Globus pallidus (tissue), 1 donor: ENCODE data around the gene FBXL15.

Experiments
- DNase-seq: peaks from one replicate; pipeline ENCODE4 v3.0.0-alpha.2; 2015; ENCODE audit warnings: low spot score

FBXL15 gene

GRCh38 chr10:102420714-102421506 is at the start of gene FBXL15:
FBXL15 (plus strand) TSS chr10:102420836; CDS start chr10:102421130, 294 bp downstream.
- DNase-seq, result peak; percentile 93

DNA sequence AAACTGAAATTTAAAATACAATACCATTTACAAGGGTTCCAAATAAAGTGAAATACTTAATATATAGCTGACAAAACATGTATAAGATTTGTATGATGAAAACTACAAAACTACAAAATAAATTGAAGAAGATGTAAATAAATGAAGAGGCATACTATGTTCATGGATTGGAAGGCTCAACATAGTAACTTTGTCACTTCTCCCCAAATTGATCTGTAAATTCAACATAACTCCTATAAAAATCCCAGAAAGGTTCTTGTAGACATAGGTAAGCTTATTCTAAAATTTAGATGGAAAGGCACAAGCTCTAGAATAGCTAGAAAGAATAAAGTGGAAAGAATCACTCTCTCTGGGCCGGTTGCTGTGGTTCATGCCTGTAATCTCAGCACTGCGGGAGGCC is 49.3 kb upstream of the FBXL15 start:
- DNase-seq, result no peak

DNA sequence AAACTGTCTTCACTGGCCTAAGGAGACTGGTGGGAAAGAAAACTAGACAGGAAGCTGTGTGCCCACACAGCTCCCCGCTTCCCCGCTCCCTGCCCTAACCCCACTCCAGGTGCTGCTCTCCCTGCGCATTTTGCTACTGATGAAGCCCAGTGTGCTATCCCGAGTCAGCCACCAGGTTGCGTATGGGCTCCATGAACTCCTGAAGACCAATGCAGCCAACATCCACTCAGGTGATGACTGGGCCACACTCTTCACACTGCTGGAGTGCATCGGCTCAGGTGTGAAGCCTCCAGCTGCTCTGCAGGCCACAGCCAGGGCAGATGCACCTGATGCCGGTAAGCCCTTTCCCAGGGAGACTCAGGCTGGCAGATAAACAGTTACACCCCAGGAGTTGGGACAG is 45.4 kb upstream of the FBXL15 start:
- DNase-seq, result no peak

GRCh38 chr10:102375867-102376266 is 44.8 kb upstream of the FBXL15 start:
- DNase-seq, result no peak

DNA sequence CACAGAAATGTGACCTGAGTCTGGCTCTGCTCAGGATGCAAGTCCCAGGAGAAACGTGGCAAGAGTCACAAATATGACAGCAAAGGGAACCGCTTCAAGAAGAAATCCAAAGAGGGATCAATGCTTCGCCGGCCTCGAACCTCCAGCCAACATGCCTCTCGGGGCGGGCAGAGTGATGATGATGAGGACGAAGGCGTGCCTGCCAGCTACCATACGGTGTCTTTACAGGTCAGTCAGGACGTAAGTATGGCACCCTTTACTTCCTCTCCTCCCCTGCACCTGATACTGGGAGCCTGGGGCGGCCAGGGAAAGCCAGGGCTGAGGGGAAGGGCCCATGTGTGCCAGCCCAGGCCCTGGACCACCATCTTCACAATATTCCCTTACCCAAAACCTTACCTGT is 43.7 kb upstream of the FBXL15 start:
- DNase-seq, result no peak

DNA sequence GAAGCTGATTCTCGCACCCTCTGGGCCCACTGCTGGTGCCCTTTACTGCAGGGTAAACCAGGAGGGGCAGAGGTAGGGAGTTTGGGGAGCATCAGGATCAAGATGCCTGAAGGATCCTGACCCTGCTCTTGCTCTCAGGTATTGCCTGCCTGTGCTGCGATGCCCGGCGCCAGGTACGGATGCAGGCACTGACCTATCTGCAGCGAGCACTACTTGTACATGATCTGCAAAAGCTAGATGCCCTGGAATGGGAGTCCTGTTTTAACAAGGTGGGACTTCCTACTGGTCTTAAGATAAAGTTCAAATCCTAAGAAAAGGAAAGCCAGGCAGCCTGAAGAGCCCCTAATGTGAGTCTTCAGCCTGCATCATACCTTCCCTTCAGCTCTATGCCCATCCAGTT is 41.3 kb upstream of the FBXL15 start:
- no peak for DNase-seq

GRCh38 chr10:102381983-102382382 is 38.7 kb upstream of the FBXL15 start:
- no peak for DNase-seq

DNA sequence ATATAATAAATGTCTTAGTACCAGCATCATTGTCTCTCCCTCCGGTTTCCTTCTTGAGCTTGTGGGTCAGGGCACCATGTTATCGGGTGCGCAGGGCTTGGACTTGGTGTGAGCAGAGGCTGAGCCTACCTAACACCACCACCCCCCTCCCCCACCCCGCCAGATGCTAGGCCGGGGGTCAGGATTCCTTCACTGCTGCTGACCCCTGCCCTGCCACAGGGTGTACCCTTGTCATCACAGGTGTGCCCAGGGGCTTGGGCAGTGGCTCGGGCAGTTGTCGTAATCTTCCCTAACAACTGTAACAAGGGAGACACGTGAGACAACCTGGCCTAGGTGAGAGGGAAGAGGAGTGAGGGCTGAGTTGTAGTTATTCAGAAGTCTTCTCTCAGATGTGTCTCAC is 37.8 kb upstream of the FBXL15 start:
- no peak for DNase-seq

DNA sequence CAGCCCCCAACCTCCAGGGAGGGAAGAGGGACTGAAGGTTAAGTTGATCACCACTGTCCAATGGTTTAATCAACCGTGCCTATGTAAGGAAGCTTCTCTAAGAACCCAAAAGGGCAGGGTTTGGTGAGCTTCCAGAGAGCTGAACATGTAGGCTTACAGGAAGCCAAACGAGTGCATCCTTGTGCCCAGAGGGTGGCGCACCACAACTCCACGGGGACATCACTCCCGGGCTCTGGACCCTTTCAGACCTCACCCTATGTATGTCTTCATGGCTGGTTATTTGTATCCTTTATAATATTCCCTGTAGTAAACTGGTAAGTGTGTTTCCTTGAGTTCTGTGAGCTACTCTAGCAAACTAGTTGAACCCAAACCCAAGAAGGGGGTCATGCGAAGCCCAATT is 36.6 kb upstream of the FBXL15 start:
- no peak for DNase-seq

DNA sequence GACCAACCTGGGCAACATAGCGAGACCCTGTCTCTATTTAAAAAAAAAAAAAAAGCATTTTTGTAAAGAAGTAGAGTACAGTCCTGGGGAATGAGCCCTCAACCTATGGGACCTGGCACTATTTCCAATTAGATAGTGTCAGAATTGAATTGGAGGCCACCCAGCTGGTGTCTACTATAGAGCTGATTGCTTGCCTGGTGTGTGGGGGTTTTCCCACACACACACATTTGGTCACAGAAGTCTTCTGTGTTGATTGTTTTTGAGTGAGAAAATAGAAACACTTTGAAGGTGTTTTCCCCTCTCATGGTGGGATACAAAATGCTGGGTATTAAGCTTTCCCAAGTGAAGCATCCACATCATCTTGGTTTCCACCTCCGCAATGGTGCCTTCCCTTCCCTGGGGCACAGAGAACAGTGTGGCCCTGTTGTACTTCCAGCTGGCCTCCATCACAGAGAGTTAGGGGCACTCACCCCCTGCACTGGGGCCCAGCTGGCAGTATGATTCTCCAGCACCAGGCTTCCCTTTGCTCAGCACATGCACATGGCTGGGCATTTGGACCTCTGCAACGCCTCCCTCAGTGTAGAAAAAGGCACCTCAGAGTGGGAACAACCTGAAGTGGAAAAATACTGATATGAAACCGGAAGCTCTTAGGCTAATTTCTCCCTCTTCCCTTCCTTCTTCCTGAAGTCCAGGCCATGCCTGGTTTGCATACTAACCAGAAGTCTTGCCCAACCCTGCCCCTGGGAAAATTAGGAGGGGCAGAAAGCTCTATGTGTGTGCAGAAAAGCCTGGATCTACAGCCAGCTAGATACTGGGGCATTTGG is 35.8 kb upstream of the FBXL15 start:
- DNase-seq, result no peak

GRCh38 chr10:102389894-102390293 is 30.7 kb upstream of the FBXL15 start:
- DNase-seq, result no peak

DNA sequence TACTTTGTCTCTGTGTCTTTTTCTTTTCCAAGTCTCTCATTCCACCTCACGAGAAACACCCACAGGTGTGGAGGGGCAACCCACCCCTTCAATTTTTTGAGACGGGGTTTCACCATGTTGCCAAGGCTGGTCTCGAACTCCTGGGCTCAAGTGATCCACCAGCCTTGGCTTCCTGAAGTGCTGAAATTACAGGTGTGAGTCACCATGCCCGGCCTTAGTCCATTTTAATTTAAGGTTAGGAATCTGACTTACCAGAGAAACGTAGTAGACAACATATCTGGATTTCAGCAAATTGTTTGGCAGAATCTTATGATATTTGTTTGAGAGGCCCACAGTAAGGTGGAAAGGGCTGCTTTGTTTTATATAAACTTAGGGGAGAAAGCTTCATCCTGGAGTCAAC is 28.3 kb upstream of the FBXL15 start:
- no peak for DNase-seq

DNA sequence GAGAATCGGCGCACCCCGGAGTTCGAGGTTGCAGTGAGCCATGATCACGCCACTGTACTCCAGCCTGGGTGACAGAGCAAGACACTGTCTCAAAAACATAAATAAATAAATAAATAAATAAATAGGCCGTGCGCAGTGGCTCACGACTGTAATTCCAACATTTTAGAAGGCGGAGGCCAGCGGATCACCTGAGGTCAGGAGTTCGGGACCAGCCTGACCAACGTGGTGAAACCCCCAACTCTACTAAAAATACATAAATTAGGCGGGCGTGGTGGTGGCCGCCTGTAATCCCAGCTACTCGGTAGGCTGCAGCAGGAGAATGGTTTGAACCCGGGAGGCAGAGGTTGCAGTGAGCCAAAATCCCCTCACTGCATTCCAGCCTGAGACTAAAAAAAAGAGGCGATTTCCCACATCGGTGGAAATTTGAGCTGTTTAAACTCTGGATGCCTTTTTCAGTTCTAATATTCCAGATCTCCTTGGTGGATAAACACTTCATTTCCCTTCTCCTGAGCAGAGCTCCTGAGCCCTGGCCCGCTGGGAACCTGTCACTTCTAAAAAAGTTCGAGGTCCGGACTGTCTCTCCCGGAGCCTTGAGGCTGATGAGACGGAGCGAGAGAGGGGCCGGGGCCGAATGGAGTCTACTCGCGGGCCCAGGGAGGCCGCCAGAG is 27.1 kb upstream of the FBXL15 start:
- no peak for DNase-seq

- peak; percentile 81 for DNase-seq
These were observed 26.4 kb upstream of the FBXL15 start for GRCh38 chr10:102394079-102394800.

GRCh38 chr10:102394801-102395399 is 25.7 kb upstream of the FBXL15 start:
- no peak for DNase-seq

DNA sequence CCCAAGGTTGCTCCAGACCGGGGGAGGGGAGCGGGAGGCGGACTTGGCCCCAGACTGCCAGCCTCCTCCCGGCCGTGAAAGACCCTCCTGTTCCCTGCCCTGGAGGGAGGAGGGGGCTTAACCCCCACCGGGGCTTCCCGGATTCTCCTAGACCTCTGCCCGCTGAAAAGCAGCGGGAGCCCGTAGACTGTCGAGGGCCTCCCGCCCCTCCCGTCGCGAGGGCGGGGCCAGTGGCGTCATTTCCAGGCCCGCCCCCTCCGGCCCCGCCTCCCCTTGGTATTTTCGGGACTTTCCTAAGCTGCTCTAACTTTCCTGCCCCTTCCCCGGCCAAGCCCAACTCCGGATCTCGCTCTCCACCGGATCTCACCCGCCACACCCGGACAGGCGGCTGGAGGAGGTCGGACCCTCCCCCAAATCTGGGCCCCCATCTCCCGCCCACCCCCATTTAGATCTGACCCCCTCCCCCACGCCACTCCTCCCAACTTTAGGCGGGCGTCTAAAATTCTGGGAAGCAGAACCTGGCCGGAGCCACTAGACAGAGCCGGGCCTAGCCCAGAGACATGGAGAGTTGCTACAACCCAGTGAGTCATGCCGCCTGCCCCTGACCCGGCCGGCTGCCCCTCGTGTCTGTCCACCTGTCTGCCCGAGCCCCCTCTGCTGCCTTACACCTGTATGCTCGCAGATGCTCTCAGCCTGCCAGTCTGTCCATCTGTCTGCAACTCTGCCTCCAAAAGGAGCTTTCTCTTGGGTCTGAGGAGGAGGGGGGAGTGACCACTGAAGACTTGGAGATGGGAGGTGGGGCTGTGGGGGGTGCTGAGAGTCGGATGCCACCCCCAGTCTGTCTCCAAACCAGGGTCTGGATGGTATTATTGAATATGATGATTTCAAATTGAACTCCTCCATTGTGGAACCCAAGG is 25.0 kb upstream of the FBXL15 start, which contains the start of gene NFKB2:
Gene NFKB2, plus strand, starts transcription at position 306 of the 917 bp plus-strand sequence. Its CDS starts 255 bp downstream, at position 561.
- peak; percentile 82 for DNase-seq

GRCh38 chr10:102396317-102396650 is 24.4 kb upstream of the FBXL15 start:
- no peak for DNase-seq

DNA sequence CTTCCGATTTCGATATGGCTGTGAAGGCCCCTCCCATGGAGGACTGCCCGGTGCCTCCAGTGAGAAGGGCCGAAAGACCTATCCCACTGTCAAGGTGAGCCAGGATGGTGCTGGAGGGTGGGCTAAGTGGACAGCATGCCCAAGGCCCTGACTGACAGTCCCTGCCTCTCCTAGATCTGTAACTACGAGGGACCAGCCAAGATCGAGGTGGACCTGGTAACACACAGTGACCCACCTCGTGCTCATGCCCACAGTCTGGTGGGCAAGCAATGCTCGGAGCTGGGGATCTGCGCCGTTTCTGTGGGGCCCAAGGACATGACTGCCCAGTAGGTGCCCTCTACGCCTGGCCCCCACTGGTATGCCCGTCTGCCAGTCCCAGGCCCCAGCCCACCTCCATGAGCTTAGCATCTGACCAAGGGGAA is 23.9 kb upstream of the FBXL15 start:
- DNase-seq, result no peak

GRCh38 chr10:102397222-102398171 is 23.1 kb upstream of the FBXL15 start:
- no peak for DNase-seq
